K562 (cell line): ENCODE measurements around the gene ADCY6. TPM values are rescaled to one million over a fixed set of nuclear protein-coding genes. Genes with fewer than 3 reads are reported as not detected.
A peak's percentile ranks its signal among the peaks of the same experiment; 100 is the strongest.

Experiments
- ATAC-seq: fragments of 200-7000 bp; cut with Tn5 transposase; 3 replicates; pipeline ENCODE4 v1.9.1; 2020; ENCODE audit warnings: moderate library complexity
- BruUV-seq: library from RNA; stranded (reverse); fragments of 400-500 nt; replicated peaks from 2 replicates; lab custom pipeline; 2021; lab: Mats Ljungman, UMichigan
- CTCF ChIA-PET: fragments of 300-600 bp; formaldehyde crosslinking; extraction: SDS; loops from one replicate; lab custom pipeline; 2021; ENCODE audit warnings: low intra/inter-chr PET ratio; lab: Yijun Ruan, JAX
- POLR2A ChIA-PET: fragments of 300-600, 350-650 bp; sonication (Branson Sonifier 250); formaldehyde crosslinking; extraction: SDS; loops from one replicate; lab custom pipeline; 2021; ENCODE audit warnings: antibody characterized with exemption, inconsistent platforms; lab: Yijun Ruan, JAX
- DNase-seq, 4 experiments: peaks; one replicate each; pipeline versions ENCODE4 v3.0.0 to v3.0.0-alpha.2; 2011 to 2018; ENCODE audit warnings: low spot score in 3 of 4, mixed read lengths in 3 of 4; ENCODE audit errors: extremely low read depth in 1 of 4
- FAIRE-seq: peaks from 2 replicates; lab custom pipeline; 2011; peaks lifted over from hg19 to GRCh38; lab: Jason Lieb, UNC
- H2AFZ ChIP-seq: 2 replicates; pipeline ENCODE4 v1.6.0; 2011; ENCODE audit warnings: low read depth, low read length, control low read depth, inconsistent platforms
- H3K27ac ChIP-seq: fragments of 200-600 bp; 3 replicates; pipeline ENCODE4 v1.8.0; 2011; ENCODE audit warnings: low read depth, mild to moderate bottlenecking, control low read depth, inconsistent platforms, low read length, moderate library complexity, mixed read lengths; ENCODE audit errors: extremely low read depth
- H3K27me3 ChIP-seq, 2 experiments: fragments of 300-600 bp in 1 of 2; 2 replicates in 1 of 2; 3 replicates in 1 of 2; pipeline versions ENCODE4 v1.6.0 to v1.8.0; 2011; ENCODE audit warnings: inconsistent platforms in 2 of 2, low read length in 2 of 2, mild to moderate bottlenecking in 1 of 2, mixed read lengths in 1 of 2, moderate library complexity in 1 of 2; ENCODE audit not compliant: control insufficient read depth in 2 of 2, insufficient read depth in 2 of 2
- H3K36me3 ChIP-seq: fragments of 300-600 bp; 3 replicates; pipeline ENCODE4 v1.8.0; 2011; ENCODE audit warnings: mild to moderate bottlenecking, low read length, inconsistent platforms; ENCODE audit not compliant: control insufficient read depth, insufficient read depth
- H3K4me1 ChIP-seq, 2 experiments: fragments of 200-600 bp in 1 of 2; replicated peaks in 1 of 2; 2 replicates in 1 of 2; 3 replicates in 1 of 2; pipeline versions ENCODE4 v1.5.1 to v1.8.0; 2011; ENCODE audit warnings: inconsistent platforms in 2 of 2, low read length in 2 of 2, mild to moderate bottlenecking in 1 of 2, mixed read lengths in 1 of 2, moderate library complexity in 1 of 2; ENCODE audit not compliant: control insufficient read depth in 2 of 2, insufficient read depth in 2 of 2
- H3K4me2 ChIP-seq: 2 replicates; pipeline ENCODE4 v1.6.1; 2011; ENCODE audit warnings: low read length, control low read depth, inconsistent platforms, mixed read lengths; ENCODE audit not compliant: insufficient read depth
- H3K4me3 ChIP-seq: fragments of 200-600 bp; sonication (generic), shearing (Covaris generic); 2 replicates; pipeline ENCODE4 v1.5.1; 2016; ENCODE audit warnings: control low read depth, inconsistent platforms
- H3K79me2 ChIP-seq: fragments of 200-600 bp; 3 replicates; pipeline ENCODE4 v1.8.0; 2011; ENCODE audit warnings: low read length, inconsistent platforms; ENCODE audit not compliant: control insufficient read depth, insufficient read depth
- H3K9ac ChIP-seq, 2 experiments: 2 replicates each; pipeline versions ENCODE4 v1.6.0 to v1.6.1; 2011; ENCODE audit warnings: low read depth in 2 of 2, low read length in 2 of 2, control low read depth in 1 of 2, inconsistent platforms in 1 of 2, mild to moderate bottlenecking in 1 of 2, mixed read lengths in 1 of 2; ENCODE audit not compliant: insufficient read depth in 1 of 2
- H3K9me1 ChIP-seq: one replicate; pipeline ENCODE4 v1.6.0; 2011; ENCODE audit warnings: inconsistent platforms, mild to moderate bottlenecking, low read length, moderate library complexity; ENCODE audit not compliant: control insufficient read depth, insufficient read depth
- H3K9me3 ChIP-seq: replicated peaks from 2 replicates; pipeline ENCODE4 v1.5.1; 2011; ENCODE audit warnings: low read depth, low read length, inconsistent platforms; ENCODE audit not compliant: control insufficient read depth, insufficient read depth
- H4K20me1 ChIP-seq: replicated peaks from 2 replicates; pipeline ENCODE4 v1.6.1; 2011; ENCODE audit warnings: low read length, inconsistent platforms, mixed read lengths; ENCODE audit not compliant: control insufficient read depth, insufficient read depth
- FOXP4 ChIP-seq: sonication (generic); formaldehyde crosslinking; IDR thresholded peaks from 2 replicates; pipeline ENCODE4 v1.8.0; 2022; ENCODE audit warnings: mild to moderate bottlenecking, missing genetic modification reagents, borderline replicate concordance
- GATAD2A ChIP-seq: fragments of 450-650 bp; IDR thresholded peaks from 2 replicates; pipeline ENCODE4 v1.6.1; 2017
- PYGO2 ChIP-seq: fragments of 450-650 bp; IDR thresholded peaks from 2 replicates; pipeline ENCODE4 v1.6.1; 2016; ENCODE audit warnings: mild to moderate bottlenecking, missing genetic modification characterization, moderate library complexity, missing compliant biosample characterization
- RAD21 ChIP-seq, 2 experiments: fragments of 250-450 bp in 1 of 2; fragments of 450-650 bp in 1 of 2; sonication (Bioruptor Pico) in 1 of 2; formaldehyde crosslinking in 1 of 2; IDR thresholded peaks in 1 of 2; conservative IDR thresholded peaks in 1 of 2; 2 replicates each; pipeline versions ENCODE4 v1.4.0 to v1.8.0; 2020 to 2022; ENCODE audit warnings: mild to moderate bottlenecking in 2 of 2, moderate library complexity in 1 of 2
- TEAD4 ChIP-seq, 2 experiments: sonication (generic) in 1 of 2; formaldehyde crosslinking in 1 of 2; IDR thresholded peaks; 2 replicates each; pipeline versions ENCODE4 v1.6.1 to v1.8.0; 2012 to 2022; ENCODE audit warnings: borderline replicate concordance in 1 of 2, inconsistent platforms in 1 of 2, low read length in 1 of 2, mild to moderate bottlenecking in 1 of 2, missing genetic modification reagents in 1 of 2
- ZNF696 ChIP-seq: fragments of 250-450 bp; sonication (Bioruptor Pico); conservative IDR thresholded peaks from 2 replicates; pipeline ENCODE4 v1.4.0; 2020; ENCODE audit warnings: mild to moderate bottlenecking, moderate library complexity
- WGBS: fragments of 100-300 bp; shearing (Covaris generic); methylation state at CpG from one replicate; pipeline ENCODE4 v1.1.6; 2016; ENCODE audit warnings: low coverage, mixed read lengths; ENCODE audit not compliant: insufficient coverage; ENCODE audit errors: missing lambda C conversion rate; 5-methylcytosine and 5-hydroxymethylcytosine counted together
- in situ Hi-C: fragments of 300-500 bp; cut with MboI; formaldehyde crosslinking; loops from 4 replicates; pipeline ENCODE4 v1.15.0; 2018; ENCODE audit warnings: inconsistent platforms, mixed read lengths
- intact Hi-C: fragments of 100-400 bp; cut with micrococcal nuclease; formaldehyde crosslinking; loops from 2 replicates; pipeline ENCODE4 v1.14.2; 2022
- polyA plus RNA-seq, 8 experiments: library from polyadenylated mRNA; depleted of rRNA in 4 of 8; stranded (reverse) in 5 of 8; unstranded in 3 of 8; fragments of >200 nt; fragmentation: Nextera tagmentation in 2 of 8; fragmentation: Illumina TruSeq in 1 of 8; extraction: Ambion mirVana in 2 of 8; extraction: Trizol in 1 of 8; gene quantifications; 2 replicates each; pipeline versions ENCODE4 v1.2.1 to v1.2.3, GENCODE V29; 2011 to 2014; ENCODE audit warnings: inconsistent platforms in 1 of 8, missing spikeins in 1 of 8
- total RNA-seq, 7 experiments: library from RNA; depleted of rRNA in 6 of 7; stranded (reverse); fragments of >200 nt in 6 of 7; fragmentation: Illumina TruSeq in 2 of 7; extraction: Trizol in 2 of 7; gene quantifications; 2 replicates each; pipeline versions ENCODE4 v1.2.1 to v1.2.3, GENCODE V29; 2011 to 2021; ENCODE audit warnings: low replicate concordance in 1 of 7
- TF ChIP-seq, protein P1 (sequence below): sonication (generic); formaldehyde crosslinking; IDR thresholded peaks from 2 replicates; pipeline ENCODE4 v1.8.1; 2023; ENCODE audit warnings: mild to moderate bottlenecking, missing genetic modification reagents
- TF ChIP-seq, protein P2 (sequence below): sonication (generic); formaldehyde crosslinking; IDR thresholded peaks from 2 replicates; pipeline ENCODE4 v1.8.0; 2022; ENCODE audit warnings: mild to moderate bottlenecking, missing genetic modification reagents
- TF ChIP-seq, protein P3 (sequence below): sonication (generic); formaldehyde crosslinking; IDR thresholded peaks from 2 replicates; pipeline ENCODE4 v1.8.0; 2022; ENCODE audit warnings: mild to moderate bottlenecking, low read depth, missing genetic modification reagents
- TF ChIP-seq, protein P4 (sequence below): fragments of 450-650 bp; formaldehyde crosslinking; IDR thresholded peaks from 2 replicates; pipeline ENCODE4 v1.4.0; 2022; ENCODE audit warnings: missing genetic modification characterization

ADCY6 gene
- total and polyA plus RNA-seq, 9 of the 15 experiments (the other 6 are each of a cell fraction or from before 2014, with no cell fraction given) = 0.01 to 1.0 (median 0.53) TPM

- Histone ChIP-seq H3K9me1 (no peaks in the 10 kb centered on the region), H3K27me3 (peaks cover 5 to 15% of the 10 kb centered on the region in 2 experiments; a peak in 4 of 5 replicates), H3K9me3 (no peaks in the 10 kb centered on the region), H3K27ac (no peak overlapping the region), H3K4me2 (peak overlapping the region; percentile 34; the same call in 1 of the 2 replicates), H3K4me1 (peaks cover 2 to 7% of the 10 kb centered on the region in 2 experiments; a peak in 2 of 5 replicates), H4K20me1 (peaks cover 3% of the 10 kb centered on the region; the same call in 1 of the 2 replicates), H3K36me3 (no peaks in the 10 kb centered on the region), H3K4me3 (no peak overlapping the region), H3K9ac (no peak overlapping the region), H2AFZ (0 out of 2 replicates have a peak overlapping the region, but pooled peaks have one; percentile 42), H3K79me2 (no peaks in the 10 kb centered on the region)
- ChIA-PET CTCF (interaction anchor here (0.6 to 2.4 kb wide), 3 partner anchors 43 to 805 kb away, joined by 3 to 40 read pairs (median 18); no protein-coding TSS in a partner anchor), POLR2A (interaction anchor here (0.6 to 0.7 kb wide), 2 partner anchors 56 to 250 kb away, joined by 3 to 4 read pairs; partner anchors contain the start of gene DDX23)
- ATAC-seq = peak; percentile 93
- DNase-seq = peak; percentile 77 to 84 (median 78)
- in situ Hi-C loops = loop anchor here (5.0 to 25.0 kb wide), 2 partner anchors 44 to 259 kb away; partner anchors contain the start of gene OR8S1
- peak; percentile 95 for FAIRE-seq
- no TSS peak for BruUV-seq
- intact Hi-C loops = loop anchor here (1.0 kb wide), 3 partner anchors 43 to 254 kb away; no protein-coding TSS in a partner anchor
- WGBS = 5% methylated on average over 12 of the region's 12 CpGs
- TF ChIP-seq FOXP4 (0 out of 2 replicates have a peak, but pooled peaks have one; percentile 37), RAD21 (CRISPR knock-in tag; conservative IDR thresholded peaks at IDR 0.05 in 1 of 2, IDR thresholded peaks at IDR 0.05 in 1 of 2) (peak; percentile 96 to 97), PYGO2 (tag) (no peak), ZNF696 (CRISPR knock-in tag) (no peak), TEAD4 (IDR thresholded peaks at IDR 0.05; ENCODE audit: low read length) (no peak), TEAD4 (CRISPR knock-in tag; IDR thresholded peaks at IDR 0.05; ENCODE audit: borderline replicate concordance) (no peak), GATAD2A (no peak)
- TF ChIP-seq, protein P1, sequence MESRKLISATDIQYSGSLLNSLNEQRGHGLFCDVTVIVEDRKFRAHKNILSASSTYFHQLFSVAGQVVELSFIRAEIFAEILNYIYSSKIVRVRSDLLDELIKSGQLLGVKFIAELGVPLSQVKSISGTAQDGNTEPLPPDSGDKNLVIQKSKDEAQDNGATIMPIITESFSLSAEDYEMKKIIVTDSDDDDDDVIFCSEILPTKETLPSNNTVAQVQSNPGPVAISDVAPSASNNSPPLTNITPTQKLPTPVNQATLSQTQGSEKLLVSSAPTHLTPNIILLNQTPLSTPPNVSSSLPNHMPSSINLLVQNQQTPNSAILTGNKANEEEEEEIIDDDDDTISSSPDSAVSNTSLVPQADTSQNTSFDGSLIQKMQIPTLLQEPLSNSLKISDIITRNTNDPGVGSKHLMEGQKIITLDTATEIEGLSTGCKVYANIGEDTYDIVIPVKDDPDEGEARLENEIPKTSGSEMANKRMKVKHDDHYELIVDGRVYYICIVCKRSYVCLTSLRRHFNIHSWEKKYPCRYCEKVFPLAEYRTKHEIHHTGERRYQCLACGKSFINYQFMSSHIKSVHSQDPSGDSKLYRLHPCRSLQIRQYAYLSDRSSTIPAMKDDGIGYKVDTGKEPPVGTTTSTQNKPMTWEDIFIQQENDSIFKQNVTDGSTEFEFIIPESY (CRISPR knock-in tag) = 0 out of 2 replicates have a peak, but pooled peaks have one; percentile 20
- TF ChIP-seq, protein P2, sequence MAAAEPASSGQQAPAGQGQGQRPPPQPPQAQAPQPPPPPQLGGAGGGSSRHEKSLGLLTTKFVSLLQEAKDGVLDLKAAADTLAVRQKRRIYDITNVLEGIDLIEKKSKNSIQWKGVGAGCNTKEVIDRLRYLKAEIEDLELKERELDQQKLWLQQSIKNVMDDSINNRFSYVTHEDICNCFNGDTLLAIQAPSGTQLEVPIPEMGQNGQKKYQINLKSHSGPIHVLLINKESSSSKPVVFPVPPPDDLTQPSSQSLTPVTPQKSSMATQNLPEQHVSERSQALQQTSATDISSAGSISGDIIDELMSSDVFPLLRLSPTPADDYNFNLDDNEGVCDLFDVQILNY = no peak
- TF ChIP-seq, protein P3, sequence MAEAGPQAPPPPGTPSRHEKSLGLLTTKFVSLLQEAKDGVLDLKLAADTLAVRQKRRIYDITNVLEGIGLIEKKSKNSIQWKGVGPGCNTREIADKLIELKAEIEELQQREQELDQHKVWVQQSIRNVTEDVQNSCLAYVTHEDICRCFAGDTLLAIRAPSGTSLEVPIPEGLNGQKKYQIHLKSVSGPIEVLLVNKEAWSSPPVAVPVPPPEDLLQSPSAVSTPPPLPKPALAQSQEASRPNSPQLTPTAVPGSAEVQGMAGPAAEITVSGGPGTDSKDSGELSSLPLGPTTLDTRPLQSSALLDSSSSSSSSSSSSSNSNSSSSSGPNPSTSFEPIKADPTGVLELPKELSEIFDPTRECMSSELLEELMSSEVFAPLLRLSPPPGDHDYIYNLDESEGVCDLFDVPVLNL (CRISPR knock-in tag) = no peak
- TF ChIP-seq, protein P4, sequence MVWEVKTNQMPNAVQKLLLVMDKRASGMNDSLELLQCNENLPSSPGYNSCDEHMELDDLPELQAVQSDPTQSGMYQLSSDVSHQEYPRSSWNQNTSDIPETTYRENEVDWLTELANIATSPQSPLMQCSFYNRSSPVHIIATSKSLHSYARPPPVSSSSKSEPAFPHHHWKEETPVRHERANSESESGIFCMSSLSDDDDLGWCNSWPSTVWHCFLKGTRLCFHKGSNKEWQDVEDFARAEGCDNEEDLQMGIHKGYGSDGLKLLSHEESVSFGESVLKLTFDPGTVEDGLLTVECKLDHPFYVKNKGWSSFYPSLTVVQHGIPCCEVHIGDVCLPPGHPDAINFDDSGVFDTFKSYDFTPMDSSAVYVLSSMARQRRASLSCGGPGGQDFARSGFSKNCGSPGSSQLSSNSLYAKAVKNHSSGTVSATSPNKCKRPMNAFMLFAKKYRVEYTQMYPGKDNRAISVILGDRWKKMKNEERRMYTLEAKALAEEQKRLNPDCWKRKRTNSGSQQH (CRISPR knock-in tag) = no peak
Observed at GRCh38 chr12:48795550-48796455, 6.9 kb upstream of the ADCY6 start.
